HG03045 (cell line): ENCODE data around the gene NKX3-2.

Experiments
- ATAC-seq: cut with Tn5 transposase; IDR thresholded peaks from one replicate; pipeline ENCODE4 v1.9.1; 2021; ENCODE audit warnings: mild to moderate bottlenecking, moderate library complexity; ENCODE audit not compliant: unreplicated experiment

NKX3-2 gene

DNA sequence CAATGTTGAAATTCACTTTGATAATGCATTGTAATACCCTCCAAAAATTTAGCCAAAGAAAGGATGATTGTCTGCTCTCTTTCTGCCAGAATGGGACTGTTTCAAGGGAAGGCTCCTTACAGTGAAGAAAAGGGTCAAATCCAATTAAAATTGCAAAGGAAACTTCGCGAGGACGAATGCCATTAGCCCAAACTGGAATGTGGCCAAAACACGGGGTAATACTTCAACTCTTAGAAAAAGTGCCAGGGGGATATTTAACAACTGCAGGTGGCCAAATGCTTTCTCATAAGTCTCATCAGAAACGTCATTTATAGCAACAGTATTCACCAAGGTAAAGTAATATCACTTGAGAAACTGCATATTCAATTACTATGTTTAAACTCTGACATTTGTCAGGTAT, 29.0 kb downstream of the NKX3-2 start:
- ATAC-seq, result no peak

DNA sequence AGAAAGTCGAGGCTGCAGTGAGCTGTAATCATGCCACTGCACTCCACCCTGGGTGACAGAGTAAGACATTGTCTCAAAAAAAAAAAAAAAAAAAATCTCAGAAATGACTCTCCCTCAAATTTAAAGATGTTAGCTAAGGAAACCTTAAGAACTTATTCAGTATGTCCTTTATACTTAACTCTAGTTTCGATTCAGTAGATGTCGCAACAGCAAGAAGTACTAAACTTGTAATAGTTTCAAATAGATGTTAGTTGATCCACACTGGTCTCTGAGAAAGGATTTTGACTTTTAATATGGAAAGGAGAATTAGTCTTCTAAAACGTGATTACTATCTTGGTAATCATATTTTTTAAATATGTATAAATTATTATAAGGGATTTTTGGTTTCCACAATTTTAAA, 29.6 kb downstream of the NKX3-2 start:
- no peak for ATAC-seq

DNA sequence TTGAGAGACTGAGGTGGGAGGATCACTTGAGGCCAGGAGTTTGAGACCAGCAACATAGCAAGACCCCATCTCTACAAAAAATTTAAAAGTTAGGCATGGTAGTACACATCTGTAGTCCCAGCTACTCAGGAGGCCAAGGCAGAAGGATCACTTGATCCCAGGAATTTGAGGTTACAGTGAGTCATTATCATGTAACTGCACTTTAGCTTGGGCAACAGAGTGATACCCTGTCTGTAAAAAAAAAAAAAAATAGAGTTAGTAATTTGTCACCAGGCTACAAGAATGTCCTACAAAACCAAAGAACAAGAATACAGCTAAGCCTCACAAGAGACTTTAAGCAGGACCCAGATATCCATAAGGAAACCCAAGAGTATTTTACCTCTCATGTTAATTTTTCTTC, 33.2 kb downstream of the NKX3-2 start:
- no peak for ATAC-seq

DNA sequence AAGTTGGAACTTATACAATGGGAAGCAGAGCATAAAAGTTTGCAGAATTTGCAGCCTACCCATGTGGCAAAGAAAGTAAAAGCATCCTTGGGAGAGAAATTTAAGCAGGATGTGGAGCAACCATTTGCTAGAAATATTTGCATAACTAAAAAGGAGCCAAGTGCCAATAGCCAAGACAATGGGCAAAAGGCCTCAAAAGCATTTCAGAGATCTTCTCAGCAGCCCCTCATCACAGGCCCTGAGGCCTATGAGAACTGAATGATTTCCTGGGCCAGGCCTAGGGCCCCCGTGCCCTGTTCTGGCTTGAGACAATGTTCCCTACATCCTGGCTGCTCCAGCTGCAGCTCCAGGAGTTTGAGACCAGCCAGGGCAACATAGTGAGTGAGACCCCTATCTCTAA, 34.9 kb downstream of the NKX3-2 start:
- no peak for ATAC-seq

DNA sequence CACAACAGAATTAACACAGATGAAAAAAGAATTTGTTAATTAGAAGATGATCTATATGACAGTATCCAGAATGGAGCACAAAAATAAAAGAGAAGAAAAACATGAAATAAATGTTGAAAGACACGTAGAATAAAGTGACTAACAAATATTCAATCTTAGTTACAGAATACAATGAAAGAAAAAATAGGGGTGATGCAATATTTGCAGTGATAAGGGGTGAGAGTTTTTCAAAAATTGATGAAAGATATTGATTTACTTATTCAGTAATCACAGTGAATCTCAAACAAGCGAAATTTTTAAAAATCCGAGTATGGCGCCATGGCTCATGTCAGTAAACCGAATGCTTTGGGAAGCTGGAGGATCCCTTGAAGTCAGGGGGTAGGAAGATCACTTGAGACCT, 39.9 kb downstream of the NKX3-2 start:
- ATAC-seq, result no peak

DNA sequence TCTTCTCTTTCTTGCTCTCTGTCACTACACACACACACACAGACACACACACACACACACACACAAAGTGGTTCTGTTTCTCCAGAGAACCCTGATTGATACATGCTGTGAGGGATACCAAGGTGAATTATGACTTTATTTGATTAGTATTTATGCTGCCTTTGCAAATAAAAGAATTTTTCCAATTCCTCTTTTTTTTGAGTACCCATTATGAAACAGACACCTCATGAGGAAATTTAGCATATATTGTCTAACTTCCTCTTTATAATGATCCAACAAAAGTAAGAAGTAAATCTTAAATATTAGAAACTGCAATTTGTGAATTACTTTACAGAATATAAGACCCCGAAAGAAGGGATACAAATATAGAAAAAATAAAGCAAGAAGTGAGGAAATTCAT, 45.8 kb downstream of the NKX3-2 start:
- no peak for ATAC-seq

DNA sequence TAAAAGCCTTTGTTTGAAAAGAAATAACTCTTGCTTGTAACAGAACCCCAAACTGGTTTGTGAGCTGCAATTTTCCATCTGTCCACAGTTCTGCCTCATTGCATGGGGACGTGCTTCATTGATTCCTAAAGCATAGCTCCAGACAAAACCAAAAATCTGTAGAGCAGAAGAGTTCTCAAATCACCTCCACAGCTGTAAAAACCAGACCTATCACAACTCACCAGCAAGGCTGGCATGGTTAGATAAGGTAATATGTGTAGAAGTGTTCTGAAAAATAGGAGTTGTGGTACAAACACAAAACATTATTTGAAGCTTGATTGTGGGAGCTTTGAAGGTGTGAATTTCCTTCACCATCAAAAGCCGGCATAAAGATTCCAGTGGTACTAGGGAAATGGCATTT, 47.7 kb downstream of the NKX3-2 start:
- ATAC-seq, result no peak

DNA sequence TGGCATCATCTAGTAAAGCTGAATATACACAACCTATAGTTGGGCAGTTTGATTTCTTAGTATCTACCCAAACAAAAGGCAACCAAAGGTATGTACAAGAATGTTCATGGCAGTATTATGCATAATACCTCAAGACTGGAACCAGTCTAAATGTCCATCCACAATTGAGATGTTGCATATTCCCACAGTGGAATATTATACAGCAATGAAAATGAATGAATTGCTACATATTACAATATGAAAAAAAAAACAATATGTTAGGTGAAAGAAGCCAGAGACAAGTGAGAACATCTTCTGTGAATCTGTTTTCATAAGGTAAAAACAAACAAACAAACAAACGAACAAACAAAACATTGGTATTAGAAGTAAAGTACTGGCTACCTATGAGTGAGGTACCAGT, 48.6 kb downstream of the NKX3-2 start:
- ATAC-seq, result no peak

DNA sequence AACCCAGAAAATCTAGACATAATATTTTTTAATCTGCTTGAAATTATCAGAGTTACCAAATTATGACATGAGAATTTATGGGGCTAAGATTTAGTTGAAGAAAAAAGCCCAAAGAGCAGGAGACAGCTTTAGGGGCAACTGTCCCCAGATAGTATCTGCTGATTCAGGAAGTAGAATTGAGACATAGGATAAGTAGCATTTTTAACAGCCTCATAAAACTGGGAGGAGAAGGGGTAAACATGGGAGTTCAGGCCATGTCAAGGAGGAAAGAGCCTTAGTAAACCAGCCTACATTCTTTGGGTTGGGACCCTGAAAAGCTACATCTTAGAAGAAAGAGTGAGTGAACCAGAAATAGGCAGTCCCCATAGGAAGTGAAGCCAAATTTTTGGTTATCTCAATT, 50.5 kb downstream of the NKX3-2 start:
- ATAC-seq, result no peak

DNA sequence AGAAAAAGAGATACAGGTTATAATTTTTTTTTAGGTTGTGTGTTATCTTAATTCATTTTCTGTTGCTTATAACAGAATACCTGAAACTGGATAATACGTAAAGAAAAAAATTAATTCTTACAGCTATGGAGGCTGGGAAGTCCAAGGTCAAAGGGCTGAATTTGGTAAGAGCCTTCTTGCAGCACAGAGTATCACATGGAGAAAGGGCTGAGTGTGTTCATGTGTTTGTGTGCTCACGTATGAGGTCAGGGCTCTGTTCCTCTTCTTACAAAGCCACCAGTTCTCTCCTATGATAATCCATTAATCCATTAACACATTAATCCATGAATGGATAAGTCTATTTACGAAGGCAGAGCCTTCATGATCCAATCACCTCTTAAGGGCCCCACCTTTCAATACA, 51.6 kb downstream of the NKX3-2 start:
- ATAC-seq, result no peak
